Astrocyte of the hippocampus (primary cell): ENCODE measurements around the gene DDIT3.

Source experiments
- DNase-seq: peaks from one replicate; pipeline ENCODE4 v3.0.0; 2011; ENCODE audit warnings: low read depth, low spot score

DDIT3 gene

GRCh38 chr12:57547288-57548012 lies 27.1 kb upstream of the DDIT3 start:
- no peak for DNase-seq

- DNase-seq: peak; percentile 98
Measured at GRCh38 chr12:57546438-57547287, 26.3 kb upstream of the DDIT3 start, which contains the start of gene DCTN2. Gene DCTN2, minus strand, starts transcription at chr12:57547192. Its CDS starts 129 bp downstream, at chr12:57547063.

DNA sequence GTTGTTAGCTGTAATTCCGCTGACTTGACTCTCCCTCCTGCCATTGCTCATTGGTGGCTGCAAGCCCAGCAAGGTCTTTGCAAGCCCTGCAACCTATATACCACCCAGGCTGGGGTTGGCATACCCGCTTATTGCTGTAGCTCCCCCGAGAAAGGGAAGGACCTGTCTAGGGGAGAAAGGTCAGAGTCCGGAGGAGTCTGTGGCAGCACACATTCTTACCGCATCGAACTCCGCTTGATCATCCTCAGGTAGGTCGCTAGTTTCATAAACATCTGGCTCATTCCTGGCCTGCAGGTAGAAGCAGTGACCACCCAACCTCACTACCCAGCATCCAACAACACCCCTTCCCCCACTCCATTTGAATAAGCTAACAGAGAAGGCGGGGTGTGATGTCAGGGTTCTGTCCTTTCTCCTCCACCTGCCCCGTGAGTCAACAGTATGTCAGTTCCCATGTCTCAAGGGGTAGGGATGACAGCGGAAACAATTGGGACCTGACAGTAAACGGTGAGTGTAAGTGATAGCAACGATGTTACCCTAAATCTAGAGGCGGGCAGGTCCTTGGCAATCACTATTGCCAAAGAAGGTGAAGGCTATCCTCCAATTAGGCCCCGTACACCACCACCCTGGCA lies 25.6 kb upstream of the DDIT3 start:
- no peak for DNase-seq

- DNase-seq: no peak
Measured at GRCh38 chr12:57543581-57543980, 23.3 kb upstream of the DDIT3 start.

GRCh38 chr12:57541717-57542116 lies 21.4 kb upstream of the DDIT3 start:
- no peak for DNase-seq

DNA sequence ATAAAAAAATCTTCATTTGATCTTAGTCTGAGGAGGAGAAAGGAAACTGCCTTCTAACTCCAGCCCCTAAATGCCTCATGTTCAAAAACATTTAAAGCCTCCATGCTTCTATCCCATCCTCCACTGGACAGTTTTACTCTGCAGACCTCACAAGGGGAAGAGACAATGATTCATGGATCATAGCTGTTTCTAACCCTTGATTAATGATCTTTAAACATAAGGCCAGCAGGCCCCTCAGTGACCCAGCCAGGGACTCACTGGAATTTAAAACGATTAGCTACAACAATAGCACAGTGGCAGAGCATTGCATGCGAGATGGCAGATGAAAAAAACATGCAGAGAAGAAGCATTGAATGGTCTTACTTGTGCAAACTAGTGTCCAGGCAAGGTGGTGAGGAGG lies 20.7 kb upstream of the DDIT3 start:
- no peak for DNase-seq

- no peak for DNase-seq
Measured at GRCh38 chr12:57539134-57539768, 18.9 kb upstream of the DDIT3 start.

GRCh38 chr12:57536597-57536942 lies 16.3 kb upstream of the DDIT3 start:
- no peak for DNase-seq

DNA sequence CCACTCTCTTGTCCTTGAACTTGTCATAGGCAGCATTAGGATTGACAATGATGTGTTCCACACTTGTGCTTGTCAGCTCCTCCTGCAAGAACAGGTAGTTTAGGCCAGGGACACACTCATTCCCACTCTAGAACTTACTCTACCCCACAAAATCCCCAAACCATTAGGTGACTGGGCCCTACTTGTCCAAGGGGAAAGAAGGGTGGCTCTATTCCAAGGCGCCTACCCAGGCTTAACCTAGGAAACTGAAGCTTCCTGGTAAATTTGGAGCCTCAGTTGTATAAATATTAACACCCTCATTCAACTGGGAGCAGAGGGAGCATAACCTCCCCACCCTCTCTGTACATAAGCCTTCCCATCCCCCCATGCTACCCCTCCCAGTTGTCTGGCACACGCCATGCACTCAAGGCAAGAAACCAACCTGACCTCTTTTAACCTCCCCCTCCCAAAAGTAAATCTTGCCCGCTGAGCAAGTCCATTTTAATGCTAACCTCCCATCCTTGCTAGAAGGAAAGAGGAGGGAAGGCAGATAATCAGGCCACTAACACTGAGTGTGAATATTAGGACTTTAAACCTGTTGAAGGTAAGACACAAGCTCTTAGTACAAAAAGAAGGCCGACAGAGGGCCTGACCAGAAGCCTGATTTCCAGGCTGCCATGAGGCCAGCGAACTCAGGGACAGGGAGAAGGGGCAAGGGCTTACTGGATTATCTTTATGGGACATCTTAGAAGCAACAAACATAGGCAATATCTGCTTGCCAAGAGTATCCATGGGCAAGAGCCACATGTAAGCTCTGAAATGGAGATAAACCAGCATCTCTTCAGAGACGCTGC lies 15.7 kb upstream of the DDIT3 start:
- DNase-seq: no peak

GRCh38 chr12:57534991-57535543 lies 14.8 kb upstream of the DDIT3 start:
- no peak for DNase-seq

DNA sequence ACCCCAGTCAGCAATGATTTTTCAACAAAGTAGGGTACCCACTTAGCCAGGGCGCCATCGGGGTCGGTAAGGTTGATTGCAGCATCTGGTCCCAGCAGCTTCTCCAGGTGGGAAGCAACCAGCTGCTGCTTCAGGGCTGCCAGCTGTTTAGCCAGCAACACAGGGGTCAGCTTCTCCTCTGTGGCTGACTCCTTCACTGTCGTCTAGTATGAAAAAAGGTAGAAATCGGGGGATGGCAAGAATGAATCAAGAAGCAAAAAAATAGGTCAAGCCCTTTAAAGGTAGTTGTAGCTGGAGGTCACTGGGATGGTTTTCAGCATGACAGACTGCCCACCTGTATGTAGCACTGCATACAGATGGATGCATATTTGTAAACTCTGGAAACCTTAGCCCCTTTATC lies 13.9 kb upstream of the DDIT3 start:
- no peak for DNase-seq

GRCh38 chr12:57533108-57533507 lies 12.8 kb upstream of the DDIT3 start:
- DNase-seq: no peak

DNA sequence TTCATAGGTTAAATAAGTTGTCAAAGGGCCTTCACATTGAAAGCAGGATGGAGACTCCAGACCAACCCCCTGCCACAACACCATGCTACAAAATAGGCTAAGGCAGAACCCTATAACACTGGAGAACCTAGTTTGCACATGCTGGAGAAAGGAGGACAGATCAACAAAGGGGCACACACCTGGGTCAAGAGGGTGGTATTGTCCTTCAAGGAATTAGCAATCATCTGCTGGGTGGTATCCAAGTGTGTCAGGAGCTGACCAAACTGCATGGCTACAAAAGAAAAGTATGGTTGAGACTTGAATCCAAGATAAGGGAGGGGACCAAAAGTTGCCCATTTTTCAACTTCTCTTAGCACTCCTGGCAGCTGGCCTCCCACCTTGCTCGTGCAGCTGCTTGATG lies 11.5 kb upstream of the DDIT3 start:
- no peak for DNase-seq

- DNase-seq: no peak
Measured at GRCh38 chr12:57530396-57531142, 10.3 kb upstream of the DDIT3 start.

DNA sequence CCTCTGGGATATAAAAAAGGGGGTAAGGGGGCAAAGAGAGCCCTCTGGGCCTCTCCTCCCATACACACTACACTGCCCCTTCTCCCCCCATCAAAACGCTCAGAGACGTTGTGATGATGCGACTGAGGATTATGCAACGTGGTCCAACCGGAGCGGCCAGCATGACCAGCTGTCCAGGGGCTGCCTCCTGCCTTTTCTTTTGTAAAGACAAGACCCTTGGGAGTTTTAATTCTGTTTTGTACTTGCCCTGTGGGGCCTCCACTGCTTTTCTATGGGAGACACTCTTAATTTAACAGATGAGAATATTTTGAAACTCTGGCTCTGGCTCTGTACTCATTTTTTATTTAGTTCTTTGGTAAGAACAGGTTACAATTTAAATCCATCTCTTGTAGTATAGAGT lies 9.5 kb upstream of the DDIT3 start:
- no peak for DNase-seq

GRCh38 chr12:57528831-57529555 lies 8.7 kb upstream of the DDIT3 start:
- no peak for DNase-seq

- DNase-seq: no peak
Measured at GRCh38 chr12:57528176-57528575, 7.9 kb upstream of the DDIT3 start.

DNA sequence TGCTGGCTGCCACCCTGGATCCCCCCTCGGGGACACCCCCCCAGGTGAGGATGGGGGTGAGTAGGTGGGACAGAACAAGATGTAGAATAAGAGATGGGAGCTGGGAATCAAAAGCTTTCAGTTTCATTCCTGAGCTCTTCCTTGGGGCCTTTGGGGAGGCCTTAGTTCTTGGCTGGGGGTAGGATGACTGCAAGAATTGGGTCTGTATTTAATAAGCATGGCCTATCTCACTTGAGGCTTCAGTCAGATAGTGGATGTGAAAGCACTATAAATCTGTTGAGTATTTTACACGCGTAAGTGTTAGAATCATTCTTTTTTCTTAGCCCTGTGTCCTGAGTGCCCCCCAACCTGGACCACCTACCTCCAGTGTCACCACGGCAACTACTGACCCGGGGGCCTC lies 6.9 kb upstream of the DDIT3 start:
- DNase-seq: no peak

DNA sequence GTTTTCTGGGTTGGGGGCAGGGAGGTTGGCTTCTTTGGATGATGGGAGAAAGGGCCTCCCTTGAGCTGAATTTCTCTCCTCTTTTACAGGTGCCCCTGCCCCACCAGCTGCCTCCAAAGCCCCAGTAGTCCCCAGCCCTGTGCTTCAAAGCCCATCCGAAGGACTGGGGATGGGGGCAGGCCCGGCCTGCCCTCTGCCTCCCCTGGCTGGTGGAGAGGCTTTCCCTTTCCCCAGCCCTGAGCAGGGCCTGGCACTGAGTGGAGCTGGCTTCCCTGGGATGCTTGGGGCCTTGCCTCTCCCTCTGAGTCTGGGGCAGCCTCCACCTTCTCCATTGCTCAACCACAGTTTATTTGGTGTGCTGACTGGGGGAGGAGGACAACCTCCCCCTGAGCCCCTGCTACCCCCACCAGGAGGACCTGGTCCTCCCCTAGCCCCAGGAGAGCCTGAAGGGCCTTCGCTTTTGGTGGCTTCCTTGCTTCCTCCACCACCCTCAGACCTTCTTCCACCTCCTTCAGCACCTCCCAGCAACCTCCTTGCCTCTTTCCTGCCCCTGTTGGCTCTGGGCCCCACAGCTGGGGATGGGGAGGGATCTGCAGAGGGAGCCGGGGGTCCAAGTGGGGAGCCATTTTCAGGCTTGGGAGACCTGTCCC lies 6.3 kb upstream of the DDIT3 start:
- no peak for DNase-seq
